ENCODE measurements around the gene DNAH17. TPM values are rescaled to one million over a fixed set of nuclear protein-coding genes. Genes with fewer than 3 reads are reported as not detected.

DNAH17 gene
- total RNA-seq, 1 experiment from 2014 or later, result 0.11 TPM

DNA sequence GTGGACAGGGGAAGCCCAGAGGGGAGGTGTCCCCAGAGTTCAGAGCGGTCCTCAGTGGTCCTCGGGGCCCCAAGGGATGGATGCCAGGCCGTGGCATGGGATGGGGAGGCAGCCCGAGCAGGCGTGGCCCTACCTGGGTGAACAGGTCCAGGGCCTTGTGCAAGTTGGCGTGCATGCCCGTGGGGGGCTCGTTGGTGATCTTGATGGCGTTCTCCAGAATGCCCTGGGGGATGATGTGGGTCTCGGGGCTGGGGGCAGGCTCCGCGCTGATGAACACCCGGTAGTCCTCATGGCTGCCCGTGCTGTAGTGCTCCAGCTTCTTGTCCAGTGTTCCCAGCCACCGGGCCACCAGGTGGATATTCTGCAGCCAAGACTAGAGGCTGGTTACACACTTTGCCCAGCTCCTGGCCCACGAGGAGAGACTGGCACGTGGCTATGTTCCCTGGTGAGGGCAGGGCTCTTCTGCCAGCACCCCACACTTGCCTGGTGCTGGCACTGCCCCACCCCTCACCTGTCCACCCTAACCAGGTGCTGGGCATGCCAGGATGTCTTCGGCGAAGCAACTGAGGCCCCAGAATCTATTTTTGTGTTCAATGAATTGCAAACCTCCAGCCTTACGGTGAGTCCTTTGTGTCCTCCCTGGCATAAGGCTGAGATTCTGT is 139.6 kb downstream of the DNAH17 start:
- ChIA-PET CTCF (interaction anchor here (0.6 kb wide), 1 partner anchor 133 kb away, joined by 3 read pairs; no protein-coding TSS in a partner anchor), POLR2A (ENCODE audit: low non-redundant PET) (no interaction called here)

GRCh38 chr17:78435330-78436005 is 141.7 kb downstream of the DNAH17 start:
- Histone ChIP-seq H3K27ac (ENCODE audit: low read depth, low read length, poor library complexity, severe bottlenecking) (no peak overlapping the region), H3K27me3 (replicated peaks; ENCODE audit: insufficient read depth, low read depth, low read length, poor library complexity) (no peaks in the 10 kb centered on the region), H3K4me1 (ENCODE audit: insufficient read depth, low read length, poor library complexity, severe bottlenecking) (no peaks in the 10 kb centered on the region), H3K4me3 (ENCODE audit: low read depth, low read length, poor library complexity, severe bottlenecking) (no peak overlapping the region), H3K36me3 (ENCODE audit: insufficient read depth, low read length, poor library complexity, severe bottlenecking) (no peaks in the 10 kb centered on the region), H3K9me3 (ENCODE audit: low read depth, low read length, poor library complexity, severe bottlenecking) (no peaks in the 10 kb centered on the region)
- no TSS peak for BruUV-seq (replicated peaks)
- DNase-seq (ENCODE audit: low spot score), result no peak
- ChIA-PET POLR2A (ENCODE audit: low non-redundant PET) (no interaction called here), CTCF (no interaction called here)
- intact Hi-C loops (cut with micrococcal nuclease; ENCODE audit: unreplicated experiment), result no loop called here
- TF ChIP-seq EZH2 (IDR thresholded peaks at IDR 0.05; ENCODE audit: borderline replicate concordance, low read depth, low read length, poor library complexity, severe bottlenecking), result no peak
- TF ChIP-seq, protein P1, sequence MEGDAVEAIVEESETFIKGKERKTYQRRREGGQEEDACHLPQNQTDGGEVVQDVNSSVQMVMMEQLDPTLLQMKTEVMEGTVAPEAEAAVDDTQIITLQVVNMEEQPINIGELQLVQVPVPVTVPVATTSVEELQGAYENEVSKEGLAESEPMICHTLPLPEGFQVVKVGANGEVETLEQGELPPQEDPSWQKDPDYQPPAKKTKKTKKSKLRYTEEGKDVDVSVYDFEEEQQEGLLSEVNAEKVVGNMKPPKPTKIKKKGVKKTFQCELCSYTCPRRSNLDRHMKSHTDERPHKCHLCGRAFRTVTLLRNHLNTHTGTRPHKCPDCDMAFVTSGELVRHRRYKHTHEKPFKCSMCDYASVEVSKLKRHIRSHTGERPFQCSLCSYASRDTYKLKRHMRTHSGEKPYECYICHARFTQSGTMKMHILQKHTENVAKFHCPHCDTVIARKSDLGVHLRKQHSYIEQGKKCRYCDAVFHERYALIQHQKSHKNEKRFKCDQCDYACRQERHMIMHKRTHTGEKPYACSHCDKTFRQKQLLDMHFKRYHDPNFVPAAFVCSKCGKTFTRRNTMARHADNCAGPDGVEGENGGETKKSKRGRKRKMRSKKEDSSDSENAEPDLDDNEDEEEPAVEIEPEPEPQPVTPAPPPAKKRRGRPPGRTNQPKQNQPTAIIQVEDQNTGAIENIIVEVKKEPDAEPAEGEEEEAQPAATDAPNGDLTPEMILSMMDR (conservative IDR thresholded peaks at IDR 0.05; ENCODE audit: low read depth, low read length), result no peak

More for the DNA sequence above, 139.6 kb downstream of the DNAH17 start:
- no TSS peak for BruUV-seq (replicated peaks)
- DNase-seq (ENCODE audit: low spot score), result no peak
- no peaks in the 10 kb centered on the region for H3K27me3 ChIP-seq (replicated peaks; ENCODE audit: insufficient read depth, low read depth, low read length, poor library complexity)
- TF ChIP-seq, protein P1 (conservative IDR thresholded peaks at IDR 0.05; ENCODE audit: low read depth, low read length), result no peak
- TF ChIP-seq EZH2 (IDR thresholded peaks at IDR 0.05; ENCODE audit: borderline replicate concordance, low read depth, low read length, poor library complexity, severe bottlenecking), result no peak
- no peak overlapping the region for H3K4me3 ChIP-seq (ENCODE audit: low read depth, low read length, poor library complexity, severe bottlenecking)
- no peak overlapping the region for H3K27ac ChIP-seq (ENCODE audit: low read depth, low read length, poor library complexity, severe bottlenecking)
- no peaks in the 10 kb centered on the region for H3K36me3 ChIP-seq (ENCODE audit: insufficient read depth, low read length, poor library complexity, severe bottlenecking)
- intact Hi-C loops (cut with micrococcal nuclease; ENCODE audit: unreplicated experiment), result no loop called here
- no peaks in the 10 kb centered on the region for H3K4me1 ChIP-seq (ENCODE audit: insufficient read depth, low read length, poor library complexity, severe bottlenecking)
- no peaks in the 10 kb centered on the region for H3K9me3 ChIP-seq (ENCODE audit: low read depth, low read length, poor library complexity, severe bottlenecking)

- TF ChIP-seq EZH2 (IDR thresholded peaks at IDR 0.05; ENCODE audit: borderline replicate concordance, low read depth, low read length, poor library complexity, severe bottlenecking), result no peak
- TF ChIP-seq, protein P1 (conservative IDR thresholded peaks at IDR 0.05; ENCODE audit: low read depth, low read length), result no peak
- no peak overlapping the region for H3K4me3 ChIP-seq (ENCODE audit: low read depth, low read length, poor library complexity, severe bottlenecking)
- H3K27ac ChIP-seq (ENCODE audit: low read depth, low read length, poor library complexity, severe bottlenecking), result no peak overlapping the region
- no peaks in the 10 kb centered on the region for H3K36me3 ChIP-seq (ENCODE audit: insufficient read depth, low read length, poor library complexity, severe bottlenecking)
- CTCF ChIA-PET, result no interaction called here
- DNase-seq (ENCODE audit: low spot score), result no peak
- no peaks in the 10 kb centered on the region for H3K27me3 ChIP-seq (replicated peaks; ENCODE audit: insufficient read depth, low read depth, low read length, poor library complexity)
- BruUV-seq (replicated peaks), result no TSS peak
- H3K4me1 ChIP-seq (ENCODE audit: insufficient read depth, low read length, poor library complexity, severe bottlenecking), result no peaks in the 10 kb centered on the region
- H3K9me3 ChIP-seq (ENCODE audit: low read depth, low read length, poor library complexity, severe bottlenecking), result no peaks in the 10 kb centered on the region
- POLR2A ChIA-PET (ENCODE audit: low non-redundant PET), result no interaction called here
- intact Hi-C loops (cut with micrococcal nuclease; ENCODE audit: unreplicated experiment), result no loop called here
Observed at GRCh38 chr17:78434455-78435329, 142.5 kb downstream of the DNAH17 start.
